Small intestine (tissue), 7 donors: ENCODE data around the gene USP24. TPM values are rescaled to one million over a fixed set of nuclear protein-coding genes. Genes with fewer than 3 reads are reported as not detected.

Experiments
- DNase-seq, 2 donors: peaks; one replicate each; pipeline versions ENCODE4 v3.0.0 to v3.0.0-alpha.2; 2013
- FAIRE-seq: peaks from 2 replicates; lab custom pipeline; 2012; peaks lifted over from hg19 to GRCh38; lab: Jason Lieb, UNC
- H3K27ac ChIP-seq, 3 donors: one replicate each; pipeline ENCODE4 v1.5.1; 2013; ENCODE audit warnings: low read length in 2 of 3, mild to moderate bottlenecking in 2 of 3, control low read depth in 1 of 3, inconsistent platforms in 1 of 3, low read depth in 1 of 3, moderate library complexity in 1 of 3
- H3K27me3 ChIP-seq, 3 donors: one replicate each; pipeline ENCODE4 v1.6.1; 2013; ENCODE audit warnings: low read length in 3 of 3, inconsistent platforms in 1 of 3; ENCODE audit not compliant: control insufficient read depth in 3 of 3, insufficient read depth in 3 of 3
- H3K36me3 ChIP-seq, 3 donors: one replicate each; pipeline ENCODE4 v1.6.1; 2013; ENCODE audit warnings: low read length in 3 of 3, inconsistent platforms in 1 of 3, low read depth in 1 of 3, mild to moderate bottlenecking in 1 of 3, moderate library complexity in 1 of 3; ENCODE audit not compliant: control insufficient read depth in 3 of 3, insufficient read depth in 2 of 3
- H3K4me1 ChIP-seq, 3 donors: one replicate each; pipeline ENCODE4 v1.6.1; 2013; ENCODE audit warnings: low read length in 2 of 3, inconsistent platforms in 1 of 3, low read depth in 1 of 3, mild to moderate bottlenecking in 1 of 3, moderate library complexity in 1 of 3; ENCODE audit not compliant: control insufficient read depth in 3 of 3, insufficient read depth in 2 of 3
- H3K4me3 ChIP-seq, 3 donors: one replicate each; pipeline ENCODE4 v1.5.1; 2013; ENCODE audit warnings: low read length in 3 of 3, control low read depth in 1 of 3, inconsistent platforms in 1 of 3, low read depth in 1 of 3, mild to moderate bottlenecking in 1 of 3, moderate library complexity in 1 of 3
- H3K9me3 ChIP-seq, 2 donors: one replicate each; pipeline ENCODE4 v1.6.1; 2013; ENCODE audit warnings: low read depth in 1 of 2, low read length in 1 of 2; ENCODE audit not compliant: control insufficient read depth in 2 of 2, insufficient read depth in 1 of 2
- WGBS, 3 donors: extraction: QIAGEN DNeasy Blood & Tissue Kit; methylation state at CpG; one replicate each; pipeline ENCODE4 v1.1.7; 2013; 5-methylcytosine and 5-hydroxymethylcytosine counted together
- polyA plus RNA-seq, 4 donors: library from polyadenylated mRNA; stranded (reverse) in 3 of 4; unstranded in 1 of 4; fragments of 200-250 nt in 3 of 4; fragments of 120-200 nt in 1 of 4; gene quantifications; one replicate each; pipeline versions ENCODE4 v1.2.1 to v1.2.3, GENCODE V29; 2013
- donor health status: healthy with polysubstance abuse.
- donor health status: control.
- donor health status: control.
- donor health status: Bipolar disorder and iron deficiency.
- donor health status: healthy.

The USP24 gene
- polyA plus RNA-seq, 4 donors, result 7.3 to 38.3 (median 11.2) TPM

- Histone ChIP-seq H3K27ac (no peak overlapping the region), H3K27me3 (no peaks in the 10 kb centered on the region), H3K4me3 (no peak overlapping the region), H3K9me3 (no peaks in the 10 kb centered on the region), H3K4me1 (no peaks in the 10 kb centered on the region), H3K36me3 (peaks cover 8 to 24% (median 24%) of the 10 kb centered on the region in 3 donors)
- FAIRE-seq, result no peak
- DNase-seq, result no peak
- WGBS, 3 donors, result 49 to 70% (median 56%) methylated on average over 2 of the region's 2 CpGs
These were observed 83.9 kb downstream of the USP24 start for GRCh38 chr1:55131218-55131617.

DNA sequence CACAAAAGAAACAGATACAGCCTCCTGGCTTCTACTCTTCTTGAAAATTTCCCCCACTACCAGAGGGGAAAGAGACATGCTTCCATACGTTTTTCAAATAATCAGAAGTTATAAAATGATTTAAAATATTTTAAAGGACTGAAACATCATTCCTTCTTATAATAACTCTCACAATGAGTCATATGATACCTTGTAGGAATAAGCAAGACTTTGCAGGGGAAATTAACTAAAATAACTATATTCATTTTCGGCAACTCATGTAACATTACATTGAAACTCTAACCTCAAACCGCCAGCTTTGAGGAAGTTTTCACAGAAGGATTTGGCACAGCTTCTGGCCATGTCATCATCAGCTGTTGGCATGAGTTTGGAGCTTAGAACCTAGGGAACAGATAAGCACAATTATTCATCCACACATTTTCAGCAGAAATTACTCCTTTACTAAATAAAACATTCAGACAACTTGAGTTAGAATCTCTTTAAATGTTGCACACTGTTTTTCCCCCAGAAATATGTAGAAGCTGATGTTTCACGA, 85.9 kb downstream of the USP24 start:
- no peak for DNase-seq
- FAIRE-seq, result no peak
- Histone ChIP-seq H3K4me1 (no peaks in the 10 kb centered on the region), H3K9me3 (no peaks in the 10 kb centered on the region), H3K27ac (no peak overlapping the region), H3K27me3 (no peaks in the 10 kb centered on the region), H3K4me3 (no peak overlapping the region), H3K36me3 (peaks cover 12 to 24% (median 16%) of the 10 kb centered on the region in 3 donors)
- WGBS, 3 donors, result 80 to 90% (median 81%) methylated on average over 4 of the region's 4 CpGs

- WGBS, 3 donors, result 94 to 99% (median 94%) methylated on average over 7 of the region's 7 CpGs
- no peaks in the 10 kb centered on the region for H3K27me3 ChIP-seq
- no peak for DNase-seq
- no peak for FAIRE-seq
- H3K4me3 ChIP-seq, result no peak overlapping the region
- peaks cover 10 to 21% (median 15%) of the 10 kb centered on the region in 3 donors for H3K36me3 ChIP-seq
- no peak overlapping the region for H3K27ac ChIP-seq
- H3K4me1 ChIP-seq, result no peaks in the 10 kb centered on the region
- H3K9me3 ChIP-seq, result no peaks in the 10 kb centered on the region
These were observed 86.7 kb downstream of the USP24 start for GRCh38 chr1:55128418-55128995.

DNA sequence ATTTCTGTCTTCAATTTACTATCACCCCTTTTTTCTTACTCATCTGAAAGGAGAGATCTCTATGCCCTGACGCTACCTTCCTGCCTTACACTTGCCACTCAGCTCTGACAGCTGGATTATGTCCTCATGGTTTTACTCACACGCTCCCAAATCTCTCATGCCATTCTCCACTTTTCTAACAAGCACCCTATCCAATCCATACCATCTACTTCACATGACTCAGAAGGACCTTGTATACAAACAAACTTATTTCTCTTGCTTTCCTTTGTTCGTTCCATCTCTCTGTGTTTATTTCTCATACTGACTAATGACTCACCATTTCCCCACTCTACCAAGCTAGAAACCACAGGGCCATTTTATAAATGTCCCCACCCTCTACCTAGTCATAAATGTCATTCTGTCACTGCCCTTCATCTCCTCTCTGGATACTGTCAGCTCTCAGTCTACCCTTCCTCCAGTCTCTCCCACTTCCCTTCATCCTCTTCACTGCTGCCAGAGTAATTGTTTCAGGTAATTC, 87.3 kb downstream of the USP24 start:
- H3K4me3 ChIP-seq, result no peak overlapping the region
- no peaks in the 10 kb centered on the region for H3K9me3 ChIP-seq
- H3K27me3 ChIP-seq, result no peaks in the 10 kb centered on the region
- H3K4me1 ChIP-seq, result no peaks in the 10 kb centered on the region
- DNase-seq, result no peak
- FAIRE-seq, result no peak
- H3K27ac ChIP-seq, result no peak overlapping the region
- 70 to 90% (median 81%) methylated on average over 3 of the region's 3 CpGs for WGBS, 3 donors
- peaks cover 16 to 24% (median 17%) of the 10 kb centered on the region in 3 donors for H3K36me3 ChIP-seq

DNA sequence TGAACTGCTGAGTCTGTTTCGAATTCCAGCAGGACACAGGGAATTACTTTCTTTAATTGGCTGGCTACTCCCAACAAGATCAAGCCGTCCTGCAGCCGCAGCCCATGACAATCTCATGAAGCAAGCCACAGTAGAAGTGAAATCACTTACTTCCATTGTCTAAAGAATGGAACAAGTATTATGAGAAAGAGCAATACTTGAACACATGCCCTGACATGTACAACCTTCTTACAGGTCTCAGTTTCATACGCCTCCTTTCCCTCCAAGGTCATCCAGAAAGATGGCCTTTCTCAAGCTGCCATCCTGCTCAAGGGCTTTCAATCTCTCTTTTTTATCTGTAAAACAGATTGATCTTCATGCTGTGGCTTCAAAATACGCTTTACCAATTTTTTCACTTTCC, 90.7 kb downstream of the USP24 start:
- Histone ChIP-seq H3K36me3 (peaks cover 27 to 37% (median 33%) of the 10 kb centered on the region in 3 donors), H3K27me3 (no peaks in the 10 kb centered on the region), H3K9me3 (no peaks in the 10 kb centered on the region), H3K4me1 (no peaks in the 10 kb centered on the region), H3K27ac (no peak overlapping the region), H3K4me3 (no peak overlapping the region)
- FAIRE-seq, result no peak
- WGBS, 3 donors, result 95 to 98% (median 97%) methylated on average over 5 of the region's 5 CpGs
- no peak for DNase-seq

DNA sequence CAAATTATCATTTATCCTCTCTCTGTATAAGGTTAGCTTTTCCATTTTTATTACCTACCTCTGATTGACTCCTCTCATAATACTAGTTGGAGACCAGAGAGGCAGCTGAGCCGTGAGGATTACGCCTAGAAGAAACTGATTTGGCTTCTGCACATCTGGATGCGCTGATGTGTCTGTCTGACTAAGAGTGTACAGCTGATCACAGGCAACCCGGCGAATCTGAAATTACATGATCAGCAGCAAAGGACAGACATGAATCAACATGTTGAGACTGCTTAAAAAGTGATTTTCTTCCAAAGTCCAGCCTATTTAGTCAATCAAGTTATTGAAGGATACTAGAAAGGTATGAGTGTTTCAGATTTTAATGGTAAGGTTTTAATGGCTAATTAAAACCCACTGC, 94.6 kb downstream of the USP24 start:
- 92 to 96% (median 94%) methylated on average over 5 of the region's 5 CpGs for WGBS, 3 donors
- DNase-seq (no peak), FAIRE-seq (no peak)
- no peaks in the 10 kb centered on the region for H3K4me1 ChIP-seq
- no peaks in the 10 kb centered on the region for H3K9me3 ChIP-seq
- H3K4me3 ChIP-seq, result no peak overlapping the region
- H3K27me3 ChIP-seq, result no peaks in the 10 kb centered on the region
- H3K27ac ChIP-seq, result no peak overlapping the region
- H3K36me3 ChIP-seq, result peaks cover 22 to 28% (median 25%) of the 10 kb centered on the region in 3 donors

GRCh38 chr1:55118651-55119329, 96.4 kb downstream of the USP24 start:
- no peak overlapping the region for H3K4me3 ChIP-seq
- no peaks in the 10 kb centered on the region for H3K27me3 ChIP-seq
- DNase-seq (no peak), FAIRE-seq (no peak)
- WGBS, 3 donors, result 92 to 94% (median 93%) methylated on average over 5 of the region's 5 CpGs
- no peak overlapping the region for H3K27ac ChIP-seq
- peaks cover 19 to 26% (median 21%) of the 10 kb centered on the region in 3 donors for H3K36me3 ChIP-seq
- peaks cover 0 to 2% of the 10 kb centered on the region in 2 donors for H3K9me3 ChIP-seq
- H3K4me1 ChIP-seq, result no peaks in the 10 kb centered on the region

DNA sequence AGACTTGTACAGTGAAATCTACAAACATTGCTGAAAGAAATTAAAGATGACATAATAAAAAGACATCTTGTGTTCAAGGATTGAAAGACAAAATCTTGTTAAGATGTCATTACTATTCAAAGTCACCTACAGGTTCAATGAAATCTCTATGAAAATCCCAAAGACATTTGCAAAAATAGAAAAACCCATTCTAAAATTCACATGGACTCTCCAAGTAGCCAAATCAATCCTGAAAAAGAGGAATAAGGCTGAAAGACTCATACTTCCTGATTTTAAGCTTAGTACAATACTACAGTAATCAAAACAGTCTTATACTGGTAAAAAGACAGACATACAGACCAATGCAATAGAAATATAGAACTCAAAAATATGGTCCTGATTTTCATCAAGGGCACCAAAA, 97.2 kb downstream of the USP24 start:
- no peaks in the 10 kb centered on the region for H3K27me3 ChIP-seq
- peaks cover 14 to 24% (median 16%) of the 10 kb centered on the region in 3 donors for H3K36me3 ChIP-seq
- H3K4me1 ChIP-seq, result no peaks in the 10 kb centered on the region
- H3K9me3 ChIP-seq, result peaks cover 0 to 2% of the 10 kb centered on the region in 2 donors
- H3K27ac ChIP-seq, result no peak overlapping the region
- H3K4me3 ChIP-seq, result no peak overlapping the region
- FAIRE-seq (no peak), DNase-seq (no peak)
